B cell (primary cell): ENCODE results near the gene DIPK1A. TPM values are rescaled to one million over a fixed set of nuclear protein-coding genes. Genes with fewer than 3 reads are reported as not detected.

Source experiments
- ATAC-seq: fragments of 200-7000 bp; cut with Tn5 transposase; one replicate; pipeline ENCODE4 v1.10.0; 2021; ENCODE audit warnings: low read depth, mild to moderate bottlenecking, moderate number of reproducible peaks, moderate library complexity
- CTCF ChIA-PET: fragments of 350-600 bp; sonication (Branson Sonifier 250); formaldehyde crosslinking; loops from one replicate; lab custom pipeline; 2021; ENCODE audit warnings: antibody characterized with exemption, inconsistent platforms; lab: Charles Lee
- POLR2A ChIA-PET: fragments of 350-600 bp; sonication (Branson Sonifier 250); formaldehyde crosslinking; loops from one replicate; lab custom pipeline; 2021; ENCODE audit warnings: antibody characterized with exemption; lab: Charles Lee
- DNase-seq: peaks from one replicate; pipeline ENCODE4 v3.0.0; 2013
- H2AFZ ChIP-seq: 2 replicates; pipeline ENCODE4 v1.6.1; 2012; ENCODE audit warnings: mild to moderate bottlenecking, low read depth, low read length; ENCODE audit not compliant: insufficient read depth, poor library complexity, severe bottlenecking
- H3K27ac ChIP-seq, 2 donors: 1 replicate in 1 of 2; 2 replicates in 1 of 2; pipeline ENCODE4 v1.5.1; 2012 to 2013; ENCODE audit warnings: low read length in 2 of 2, mild to moderate bottlenecking in 2 of 2, moderate library complexity in 1 of 2
- H3K27me3 ChIP-seq, 4 experiments: fragments of 200-600 bp in 1 of 4; sonication (generic) in 1 of 4; replicated peaks in 1 of 4; 1 replicate in 2 of 4; 2 replicates in 2 of 4; pipeline versions ENCODE4 v1.6.1 to v1.7.0; 2013 to 2016; ENCODE audit warnings: low read length in 3 of 4, mild to moderate bottlenecking in 2 of 4, mixed read lengths in 1 of 4, moderate library complexity in 1 of 4; ENCODE audit not compliant: insufficient read depth in 4 of 4, control insufficient read depth in 3 of 4; ENCODE audit errors: control extremely low read depth in 1 of 4
- H3K36me3 ChIP-seq, 2 experiments: replicated peaks in 1 of 2; 1 replicate in 1 of 2; 2 replicates in 1 of 2; pipeline versions ENCODE4 v1.6.1 to v1.7.1; 2013; ENCODE audit warnings: low read length in 1 of 2; ENCODE audit not compliant: insufficient read depth in 2 of 2, control insufficient read depth in 1 of 2; ENCODE audit errors: control extremely low read depth in 1 of 2, extremely low read depth in 1 of 2
- H3K4me1 ChIP-seq, 2 donors: fragments of 200-600 bp in 1 of 2; sonication (generic) in 1 of 2; 1 replicate in 1 of 2; 2 replicates in 1 of 2; pipeline versions ENCODE4 v1.5.1 to v1.6.1; 2013 to 2017; ENCODE audit warnings: low read length in 2 of 2; ENCODE audit not compliant: control insufficient read depth in 2 of 2, insufficient read depth in 2 of 2
- H3K4me2 ChIP-seq: replicated peaks from 2 replicates; pipeline ENCODE3; 2012; ENCODE audit warnings: mild to moderate bottlenecking, low read depth, low read length; ENCODE audit not compliant: poor library complexity, severe bottlenecking
- H3K4me3 ChIP-seq, 5 experiments: fragments of 200-600 bp in 1 of 5; sonication (generic) in 1 of 5; 1 replicate in 3 of 5; 2 replicates in 2 of 5; pipeline versions ENCODE4 v1.5.1 to v1.7.0; 2011 to 2016; ENCODE audit warnings: low read length in 4 of 5, mild to moderate bottlenecking in 4 of 5, low read depth in 2 of 5, control low read depth in 1 of 5, moderate library complexity in 1 of 5; ENCODE audit not compliant: insufficient read depth in 1 of 5; ENCODE audit errors: control extremely low read depth in 1 of 5, extremely low read depth in 1 of 5
- H3K79me2 ChIP-seq: fragments of 200-600 bp; sonication (generic); one replicate; pipeline ENCODE4 v1.6.0; 2016; ENCODE audit warnings: low read length; ENCODE audit not compliant: control insufficient read depth, insufficient read depth
- H3K9ac ChIP-seq: fragments of 200-600 bp; sonication (generic); 2 replicates; pipeline ENCODE4 v1.6.1; 2017; ENCODE audit warnings: mild to moderate bottlenecking, low read length, moderate library complexity
- H3K9me3 ChIP-seq, 3 donors: one replicate each; pipeline versions ENCODE4 v1.6.1 to v1.7.1; 2013; ENCODE audit warnings: low read length in 2 of 3; ENCODE audit not compliant: control insufficient read depth in 2 of 3, insufficient read depth in 1 of 3; ENCODE audit errors: control extremely low read depth in 1 of 3
- H4K20me1 ChIP-seq: 2 replicates; pipeline ENCODE4 v1.6.0; 2012; ENCODE audit warnings: mild to moderate bottlenecking, low read length; ENCODE audit not compliant: insufficient read depth, control insufficient read depth, poor library complexity, severe bottlenecking
- H3K27ac Mint-ChIP-seq: one replicate; pipeline ENCODE4 v1.8.0; 2021; ENCODE audit warnings: mixed read lengths
- H3K27me3 Mint-ChIP-seq: one replicate; pipeline ENCODE4 v1.8.0; 2021; ENCODE audit warnings: mixed read lengths
- H3K4me1 Mint-ChIP-seq: one replicate; pipeline ENCODE4 v1.8.0; 2021; ENCODE audit warnings: mixed read lengths
- H3K4me3 Mint-ChIP-seq: one replicate; pipeline ENCODE4 v1.8.0; 2021; ENCODE audit warnings: mixed read lengths
- H3K9me3 Mint-ChIP-seq: one replicate; pipeline ENCODE4 v1.8.0; 2022; ENCODE audit warnings: mixed read lengths; ENCODE audit not compliant: insufficient read depth
- CTCF ChIP-seq: fragments of 200-600 bp; IDR thresholded peaks from one replicate; pipeline ENCODE4 v1.8.0; 2022; ENCODE audit warnings: antibody characterized with exemption, mild to moderate bottlenecking
- EZH2 ChIP-seq: IDR thresholded peaks from 2 replicates; pipeline ENCODE4 v1.6.1; 2012; ENCODE audit warnings: borderline replicate concordance, low read depth, mild to moderate bottlenecking, moderate library complexity, low read length; ENCODE audit not compliant: insufficient read depth, poor library complexity, severe bottlenecking
- WGBS: methylation state at CpG from one replicate; pipeline ENCODE4 v1.1.5; 2013; ENCODE audit warnings: missing lambda C conversion rate; ENCODE audit not compliant: insufficient coverage; 5-methylcytosine and 5-hydroxymethylcytosine counted together
- intact Hi-C: fragments of 100-400 bp; cut with micrococcal nuclease; formaldehyde crosslinking; loops from one replicate; pipeline ENCODE4 v1.10.0; 2022
- polyA plus RNA-seq: library from polyadenylated mRNA; depleted of rRNA; stranded (reverse); fragments of >200 nt; gene quantifications from 2 replicates; pipeline ENCODE4 v1.2.3, GENCODE V29; 2012
- total RNA-seq, 2 donors: library from RNA; stranded (reverse); fragments of 120-200 nt in 1 of 2; gene quantifications; 1 replicate in 1 of 2; 2 replicates in 1 of 2; pipeline versions ENCODE4 v1.2.3 to v1.2.4, GENCODE V29; 2013 to 2022

DIPK1A gene
- total and polyA plus RNA-seq, 2 donors (not counting 1 experiment from before 2014, with no cell fraction given): 10.7 to 22.7 TPM

GRCh38 chr1:92961896-92962752 is 862 bp upstream of the DIPK1A start:
- Histone ChIP-seq H2AFZ (peak overlapping the region; percentile 72), H3K4me1 (peaks cover 47 to 66% of the 10 kb centered on the region in 2 donors), H3K79me2 (peaks cover 60% of the 10 kb centered on the region), H3K9me3 (no peaks in the 10 kb centered on the region), H4K20me1 (no peaks in the 10 kb centered on the region), H3K36me3 (no peaks in the 10 kb centered on the region), H3K27me3 (no peaks in the 10 kb centered on the region), H3K4me3 (peak overlapping the region; percentile 80 to 91 (median 86)), H3K4me2 (peak overlapping the region; percentile 76), H3K9ac (peak overlapping the region; percentile 97), H3K27ac (peak overlapping the region; percentile 97 to 98)
- H3K4me1 Mint-ChIP-seq: peaks cover 30% of the 10 kb centered on the region
- H3K27ac Mint-ChIP-seq: no peak overlapping the region
- ChIA-PET POLR2A (interaction anchor here (0.6 to 4.5 kb wide), 14 partner anchors 9 to 383 kb away, joined by 3 to 116 read pairs (median 8); partner anchors contain the start of genes DR1 and RPL5), CTCF (interaction anchor here (0.6 to 11.2 kb wide), 21 partner anchors 11 to 187 kb away, joined by 3 to 295 read pairs (median 7); partner anchors contain the start of gene RPL5)
- H3K9me3 Mint-ChIP-seq: no peaks in the 10 kb centered on the region
- WGBS: under 1% methylated on average over 24 of the region's 32 CpGs
- intact Hi-C loops: loop anchor here (1.0 to 10.0 kb wide), 6 partner anchors 13 to 885 kb away; partner anchors contain the start of genes CCDC18, DR1, MTF2 and TMED5
- TF ChIP-seq EZH2 (no peak), CTCF (no peak)
- ATAC-seq (peak; percentile 52), DNase-seq (peak; percentile 92)
- no peaks in the 10 kb centered on the region for H3K27me3 Mint-ChIP-seq
- no peak overlapping the region for H3K4me3 Mint-ChIP-seq
